SK-N-SH treated with all-trans-retinoic acid at 6 μM for 48 hours (cell line): Measurements from ENCODE around the gene CA5A.

Experiments used
- ISL1 ChIP-seq: fragments of 250-450 bp; sonication (Bioruptor Pico); IDR thresholded peaks from 2 replicates; pipeline ENCODE4 v2.1.2; 2022; ENCODE audit warnings: mild to moderate bottlenecking, moderate library complexity
- RARB ChIP-seq: fragments of 250-450 bp; sonication (Bioruptor Pico); IDR thresholded peaks from 2 replicates; pipeline ENCODE4 v1.8.0; 2021; ENCODE audit warnings: mild to moderate bottlenecking, moderate library complexity
- TOX ChIP-seq: fragments of 250-450 bp; sonication (Bioruptor Pico); IDR thresholded peaks from 2 replicates; pipeline ENCODE4 v1.8.0; 2021; ENCODE audit warnings: mild to moderate bottlenecking, moderate library complexity, borderline replicate concordance
- ZNF70 ChIP-seq: fragments of 450-650 bp; formaldehyde crosslinking; IDR thresholded peaks from 2 replicates; pipeline ENCODE4 v1.5.0; 2020; ENCODE audit warnings: mild to moderate bottlenecking, moderate library complexity
- ZNF8 ChIP-seq: fragments of 450-650 bp; formaldehyde crosslinking; IDR thresholded peaks from 2 replicates; pipeline ENCODE4 v1.5.0; 2020; ENCODE audit warnings: mild to moderate bottlenecking, moderate library complexity
- TF ChIP-seq, protein P1 (sequence below): fragments of 250-450 bp; sonication (Bioruptor Pico); IDR thresholded peaks from 2 replicates; pipeline ENCODE4 v1.8.0; 2020; ENCODE audit warnings: mild to moderate bottlenecking, moderate library complexity, borderline replicate concordance
- TF ChIP-seq, protein P2 (sequence below): fragments of 250-450 bp; sonication (Bioruptor Pico); IDR thresholded peaks from 2 replicates; pipeline ENCODE4 v1.5.1; 2020; ENCODE audit warnings: low read depth, mild to moderate bottlenecking, moderate library complexity

DNA sequence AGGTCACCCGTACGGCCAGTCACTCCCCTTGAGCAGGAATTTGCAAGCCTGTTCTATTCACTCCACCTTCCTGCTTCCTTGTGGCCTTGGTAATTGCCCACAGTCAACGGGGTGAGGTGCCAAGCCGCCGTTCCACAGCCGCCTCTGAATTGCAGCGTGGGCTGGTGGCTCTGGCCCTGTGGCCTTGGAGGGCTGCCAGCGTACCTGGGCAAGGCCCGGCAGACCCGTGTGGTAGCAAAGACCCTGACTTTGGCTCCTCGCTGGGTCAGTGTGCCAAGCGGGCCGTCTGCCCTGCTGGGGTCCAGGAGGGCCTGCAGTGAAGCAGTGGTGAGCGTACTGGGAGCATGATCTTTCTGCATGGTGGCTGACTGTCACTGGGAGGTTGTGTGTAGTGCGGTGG lies 18.5 kb upstream of the CA5A start:
- TF ChIP-seq ISL1 (CRISPR knock-in tag) (no peak), ZNF8 (CRISPR knock-in tag) (no peak), RARB (CRISPR knock-in tag) (no peak), TOX (CRISPR knock-in tag) (no peak), ZNF70 (CRISPR knock-in tag) (no peak)
- TF ChIP-seq, protein P1, sequence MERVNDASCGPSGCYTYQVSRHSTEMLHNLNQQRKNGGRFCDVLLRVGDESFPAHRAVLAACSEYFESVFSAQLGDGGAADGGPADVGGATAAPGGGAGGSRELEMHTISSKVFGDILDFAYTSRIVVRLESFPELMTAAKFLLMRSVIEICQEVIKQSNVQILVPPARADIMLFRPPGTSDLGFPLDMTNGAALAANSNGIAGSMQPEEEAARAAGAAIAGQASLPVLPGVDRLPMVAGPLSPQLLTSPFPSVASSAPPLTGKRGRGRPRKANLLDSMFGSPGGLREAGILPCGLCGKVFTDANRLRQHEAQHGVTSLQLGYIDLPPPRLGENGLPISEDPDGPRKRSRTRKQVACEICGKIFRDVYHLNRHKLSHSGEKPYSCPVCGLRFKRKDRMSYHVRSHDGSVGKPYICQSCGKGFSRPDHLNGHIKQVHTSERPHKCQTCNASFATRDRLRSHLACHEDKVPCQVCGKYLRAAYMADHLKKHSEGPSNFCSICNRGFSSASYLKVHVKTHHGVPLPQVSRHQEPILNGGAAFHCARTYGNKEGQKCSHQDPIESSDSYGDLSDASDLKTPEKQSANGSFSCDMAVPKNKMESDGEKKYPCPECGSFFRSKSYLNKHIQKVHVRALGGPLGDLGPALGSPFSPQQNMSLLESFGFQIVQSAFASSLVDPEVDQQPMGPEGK (CRISPR knock-in tag) = no peak
- TF ChIP-seq, protein P2, sequence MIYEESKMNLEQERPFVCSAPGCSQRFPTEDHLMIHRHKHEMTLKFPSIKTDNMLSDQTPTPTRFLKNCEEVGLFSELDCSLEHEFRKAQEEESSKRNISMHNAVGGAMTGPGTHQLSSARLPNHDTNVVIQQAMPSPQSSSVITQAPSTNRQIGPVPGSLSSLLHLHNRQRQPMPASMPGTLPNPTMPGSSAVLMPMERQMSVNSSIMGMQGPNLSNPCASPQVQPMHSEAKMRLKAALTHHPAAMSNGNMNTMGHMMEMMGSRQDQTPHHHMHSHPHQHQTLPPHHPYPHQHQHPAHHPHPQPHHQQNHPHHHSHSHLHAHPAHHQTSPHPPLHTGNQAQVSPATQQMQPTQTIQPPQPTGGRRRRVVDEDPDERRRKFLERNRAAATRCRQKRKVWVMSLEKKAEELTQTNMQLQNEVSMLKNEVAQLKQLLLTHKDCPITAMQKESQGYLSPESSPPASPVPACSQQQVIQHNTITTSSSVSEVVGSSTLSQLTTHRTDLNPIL (CRISPR knock-in tag) = no peak
